ENCODE results near the gene TMEM45B.

Gene TMEM45B

DNA sequence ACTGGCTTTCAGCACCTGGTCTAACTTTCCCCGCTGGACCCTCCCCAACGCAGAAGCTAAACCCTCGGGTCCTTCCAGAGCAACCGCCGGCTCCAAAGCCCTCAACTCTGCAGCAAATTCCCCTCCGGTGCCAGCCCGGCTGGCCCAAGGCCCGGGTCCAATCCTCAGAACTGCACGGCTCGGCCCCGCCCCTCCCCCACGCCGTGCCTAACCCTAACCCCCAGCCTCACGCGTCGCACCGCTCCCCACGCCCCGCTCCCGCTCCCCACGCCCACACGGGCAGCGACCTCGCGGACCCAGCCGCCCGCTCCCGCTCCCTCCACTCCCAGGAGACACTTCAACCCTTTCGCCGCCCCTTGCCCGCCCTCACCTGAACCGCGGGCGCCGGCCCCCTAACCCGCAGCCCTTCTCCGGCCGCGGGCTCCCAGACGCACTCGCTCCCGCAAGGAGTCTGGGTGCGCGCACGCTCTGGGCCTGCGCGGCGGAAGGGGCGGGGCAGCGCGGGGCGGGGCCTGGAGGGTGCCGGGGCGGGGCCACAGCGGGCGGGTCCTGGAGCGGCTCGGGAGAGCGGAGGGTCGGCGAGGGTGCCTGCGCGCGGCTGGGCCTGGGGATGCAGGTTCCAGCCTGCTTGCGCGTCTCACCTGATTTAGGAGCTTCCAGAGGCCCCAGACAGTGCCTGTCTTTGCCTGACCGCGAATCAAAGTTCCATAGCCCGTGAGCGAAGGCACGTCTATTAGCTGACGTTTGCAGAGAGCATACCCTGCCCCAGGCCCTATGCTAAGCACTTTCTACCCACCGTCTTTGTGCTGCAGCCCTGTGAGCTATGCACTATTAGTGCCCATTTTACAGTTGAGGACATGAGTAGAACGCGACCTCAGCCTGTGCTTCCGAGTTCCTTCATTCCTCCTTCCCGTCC is 79.7 kb downstream of the TMEM45B start, which contains the start of gene NFRKB:
TSS of gene NFRKB (minus strand) at position 453 of the 916 bp plus-strand sequence. CDS start 2,729 bp downstream, outside the sequence.
- peaks cover 33% of the 10 kb centered on the region for H3K4me1 Mint-ChIP-seq (ENCODE audit: low read depth)
- no peaks in the 10 kb centered on the region for H3K9me3 Mint-ChIP-seq (ENCODE audit: low read depth)
- H3K27me3 Mint-ChIP-seq = no peaks in the 10 kb centered on the region
- H3K36me3 Mint-ChIP-seq = peaks cover 4% of the 10 kb centered on the region
- peak within 1 kb of the TSS; percentile 75 for H3K27ac Mint-ChIP-seq
- peak within 1 kb of the TSS; percentile 93 for H3K4me3 Mint-ChIP-seq

DNA sequence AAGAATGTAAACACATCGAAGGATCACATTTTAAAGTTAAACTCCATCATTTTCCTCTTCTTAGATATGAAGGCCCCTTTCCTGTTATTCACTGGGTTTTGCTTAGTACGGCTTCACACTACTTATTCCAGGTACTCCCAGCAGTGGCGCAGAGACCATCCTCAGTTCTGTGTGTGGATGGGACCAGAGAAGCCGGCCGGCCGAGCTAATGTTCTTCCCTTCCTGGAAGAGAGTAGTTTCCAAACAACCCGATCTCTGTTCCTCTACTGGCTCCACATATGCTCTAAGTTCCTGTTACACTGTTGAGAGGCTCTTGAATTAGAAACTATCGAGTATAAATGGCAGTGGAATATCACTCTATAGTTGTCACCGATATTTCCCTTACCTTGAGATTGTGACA is 80.4 kb downstream of the TMEM45B start:
- Mint-ChIP-seq H3K9me3 (ENCODE audit: low read depth) (no peaks in the 10 kb centered on the region), H3K4me3 (peak overlapping the region; percentile 93), H3K27ac (peak overlapping the region; percentile 61), H3K4me1 (ENCODE audit: low read depth) (peaks cover 33% of the 10 kb centered on the region), H3K27me3 (no peaks in the 10 kb centered on the region), H3K36me3 (peaks cover 4% of the 10 kb centered on the region)

DNA sequence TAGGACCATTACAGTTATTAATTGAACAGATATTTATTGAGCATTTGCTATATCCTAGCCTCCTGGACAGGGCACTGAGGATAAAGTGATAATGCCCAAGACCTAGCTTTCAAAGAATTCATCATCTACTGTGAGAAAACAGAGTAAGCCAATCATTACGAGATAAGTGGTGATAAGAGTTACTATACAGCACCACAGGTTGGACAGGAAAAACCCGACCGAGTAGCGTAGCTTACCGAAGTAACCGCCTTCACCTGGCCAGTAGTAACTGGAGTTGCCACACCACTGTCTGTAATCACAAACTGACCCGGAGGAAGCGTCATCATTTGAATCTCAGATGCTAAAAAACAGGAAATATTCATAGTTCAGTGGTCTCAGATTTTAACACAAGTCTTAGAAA is 89.8 kb downstream of the TMEM45B start:
- H3K36me3 Mint-ChIP-seq = peaks cover 29% of the 10 kb centered on the region
- H3K4me1 Mint-ChIP-seq (ENCODE audit: low read depth) = no peaks in the 10 kb centered on the region
- H3K4me3 Mint-ChIP-seq = no peak overlapping the region
- no peaks in the 10 kb centered on the region for H3K9me3 Mint-ChIP-seq (ENCODE audit: low read depth)
- H3K27me3 Mint-ChIP-seq = no peaks in the 10 kb centered on the region
- no peak overlapping the region for H3K27ac Mint-ChIP-seq

Data from activated naive CD8-positive, alpha-beta T cell (primary cell).